ENCODE measurements around the gene CDC20. TPM values are rescaled to one million over a fixed set of nuclear protein-coding genes. Genes with fewer than 3 reads are reported as not detected.
"Not testable (repeated sequence)": the region's sequence is repeated elsewhere in the genome, so short reads cannot be mapped to it uniquely, and the experiment has no call there.

The CDC20 gene
- total and polyA plus RNA-seq, 3 experiments from 2014 or later, result 0.37 to 129 (median 118) TPM

GRCh38 chr1:43366601-43367025 is 7.8 kb downstream of the CDC20 start:
- ChIA-PET CTCF (no interaction called here), POLR2A (interaction anchor here (1.2 to 2.2 kb wide), 3 partner anchors 8 to 22 kb away, joined by 3 to 11 read pairs (median 3); partner anchors contain the start of gene CDC20)
- H3K27me3 Mint-ChIP-seq, result no peaks in the 10 kb centered on the region

GRCh38 chr1:43367026-43367903 is 8.5 kb downstream of the CDC20 start:
- Mint-ChIP-seq H3K4me3 (peak overlapping the region; percentile 87 to 94 (median 89)), H3K9me3 (no peaks in the 10 kb centered on the region), H3K27me3 (no peaks in the 10 kb centered on the region), H3K36me3 (peaks cover 0 to 44% (median 13%) of the 10 kb centered on the region in 3 donors), H3K4me1 (peaks cover 37 to 49% (median 44%) of the 10 kb centered on the region in 3 donors), H3K27ac (peak overlapping the region; percentile 88 to 96 (median 92))
- peak overlapping the region; percentile 72 for H3K27ac ChIP-seq (ENCODE audit: low read depth, low read length)
- ChIA-PET POLR2A (interaction anchor here (0.6 to 2.2 kb wide), 6 partner anchors 8 to 23 kb away, joined by 3 to 11 read pairs (median 4); partner anchors contain the start of gene CDC20), CTCF (interaction anchor here (1.3 to 1.4 kb wide), 5 partner anchors 9 to 139 kb away, joined by 3 to 10 read pairs (median 4); partner anchors contain the start of genes CDC20, MED8 and SZT2)
- no peaks in the 10 kb centered on the region for H3K9me3 ChIP-seq (ENCODE audit: low read length)
- peak in 3 of 5 donors; percentile 35 to 62 (median 39) for DNase-seq
- peak overlapping the region; percentile 83 for H3K4me3 ChIP-seq (ENCODE audit: low read length)
- peaks cover 24% of the 10 kb centered on the region for H3K36me3 ChIP-seq (ENCODE audit: insufficient read depth, low read length)
- H3K27me3 ChIP-seq (ENCODE audit: insufficient read depth, low read length, poor library complexity, severe bottlenecking), result no peaks in the 10 kb centered on the region
- H3K4me1 ChIP-seq (ENCODE audit: insufficient read depth, low read length), result peaks cover 20% of the 10 kb centered on the region

More at GRCh38 chr1:43366601-43367025, 7.8 kb downstream of the CDC20 start:
- Mint-ChIP-seq H3K27ac (peak overlapping the region; percentile 88 to 96 (median 92)), H3K36me3 (peaks cover 0 to 50% (median 16%) of the 10 kb centered on the region in 3 donors), H3K4me1 (peaks cover 37 to 49% (median 44%) of the 10 kb centered on the region in 3 donors), H3K4me3 (peak overlapping the region; percentile 87 to 94 (median 89)), H3K9me3 (no peaks in the 10 kb centered on the region)
- no peak for DNase-seq
- Histone ChIP-seq H3K4me1 (ENCODE audit: insufficient read depth, low read length) (peaks cover 20% of the 10 kb centered on the region), H3K36me3 (ENCODE audit: insufficient read depth, low read length) (peaks cover 27% of the 10 kb centered on the region), H3K9me3 (ENCODE audit: low read length) (no peaks in the 10 kb centered on the region), H3K27me3 (ENCODE audit: insufficient read depth, low read length, poor library complexity, severe bottlenecking) (no peaks in the 10 kb centered on the region), H3K4me3 (ENCODE audit: low read length) (peak overlapping the region; percentile 83), H3K27ac (ENCODE audit: low read depth, low read length) (peak overlapping the region; percentile 72)

- peaks cover 0 to 36% (median 11%) of the 10 kb centered on the region in 3 donors for H3K36me3 Mint-ChIP-seq
- CTCF ChIA-PET, result interaction anchor here (0.9 to 1.4 kb wide), 6 partner anchors 10 to 139 kb away, joined by 3 to 10 read pairs (median 4); partner anchors contain the start of genes CDC20, MED8 and SZT2
- peak within 1 kb of the TSS; percentile 83 for H3K4me3 ChIP-seq (ENCODE audit: low read length)
Observed at GRCh38 chr1:43367904-43368645, 9.3 kb downstream of the CDC20 start, which contains the start of gene ELOVL1. Gene ELOVL1, minus strand, starts transcription at chr1:43368011. Its CDS starts 2,402 bp downstream, at chr1:43365609.

GRCh38 chr1:43368646-43369020 is 9.9 kb downstream of the CDC20 start:
- Mint-ChIP-seq H3K4me1 (peaks cover 37 to 49% (median 44%) of the 10 kb centered on the region in 3 donors), H3K27me3 (no peaks in the 10 kb centered on the region), H3K36me3 (peaks cover 0 to 31% (median 10%) of the 10 kb centered on the region in 3 donors), H3K27ac (peak overlapping the region; percentile 39 to 96 (median 92)), H3K9me3 (no peaks in the 10 kb centered on the region), H3K4me3 (peak overlapping the region; percentile 86 to 91 (median 89))
- DNase-seq, result no peak
- Histone ChIP-seq H3K27me3 (ENCODE audit: insufficient read depth, low read length, poor library complexity, severe bottlenecking) (no peaks in the 10 kb centered on the region), H3K27ac (ENCODE audit: low read depth, low read length) (peak overlapping the region; percentile 67), H3K9me3 (ENCODE audit: low read length) (no peaks in the 10 kb centered on the region), H3K4me3 (ENCODE audit: low read length) (peak overlapping the region; percentile 76), H3K36me3 (ENCODE audit: insufficient read depth, low read length) (peaks cover 19% of the 10 kb centered on the region), H3K4me1 (ENCODE audit: insufficient read depth, low read length) (peaks cover 20% of the 10 kb centered on the region)
- POLR2A ChIA-PET, result interaction anchor here (0.7 to 2.2 kb wide), 3 partner anchors 10 to 281 kb away, joined by 3 to 11 read pairs (median 8); partner anchors contain the start of gene CDC20
- CTCF ChIA-PET, result interaction anchor here (0.9 to 1.4 kb wide), 5 partner anchors 10 to 140 kb away, joined by 3 to 10 read pairs (median 4); partner anchors contain the start of genes CDC20, MED8 and SZT2

More at GRCh38 chr1:43367904-43368645, 9.3 kb downstream of the CDC20 start, which contains the start of gene ELOVL1:
- peak; percentile 68 to 86 (median 82) for DNase-seq
- H3K4me1 ChIP-seq (ENCODE audit: insufficient read depth, low read length), result peaks cover 20% of the 10 kb centered on the region
- Mint-ChIP-seq H3K4me3 (peak within 1 kb of the TSS; percentile 88 to 94 (median 91)), H3K27ac (peak within 1 kb of the TSS; percentile 88 to 96 (median 94)), H3K27me3 (no peaks in the 10 kb centered on the region), H3K9me3 (no peaks in the 10 kb centered on the region), H3K4me1 (peaks cover 37 to 49% (median 44%) of the 10 kb centered on the region in 3 donors)
- no peaks in the 10 kb centered on the region for H3K9me3 ChIP-seq (ENCODE audit: low read length)
- H3K27me3 ChIP-seq (ENCODE audit: insufficient read depth, low read length, poor library complexity, severe bottlenecking), result no peaks in the 10 kb centered on the region
- H3K27ac ChIP-seq (ENCODE audit: low read depth, low read length), result peak within 1 kb of the TSS; percentile 72
- peaks cover 24% of the 10 kb centered on the region for H3K36me3 ChIP-seq (ENCODE audit: insufficient read depth, low read length)
- POLR2A ChIA-PET, result interaction anchor here (0.7 to 2.2 kb wide), 3 partner anchors 9 to 22 kb away, joined by 3 to 11 read pairs (median 8); partner anchors contain the start of gene CDC20

- not testable (repeated sequence) for DNase-seq; H3K9me3 Mint-ChIP-seq; H3K4me3 ChIP-seq (ENCODE audit: low read length); H3K27me3 ChIP-seq (ENCODE audit: insufficient read depth, low read length, poor library complexity, severe bottlenecking); H3K36me3 ChIP-seq (ENCODE audit: insufficient read depth, low read length); H3K9me3 ChIP-seq (ENCODE audit: low read length); H3K27me3 Mint-ChIP-seq; H3K27ac Mint-ChIP-seq; H3K27ac ChIP-seq (ENCODE audit: low read depth, low read length)
- Mint-ChIP-seq H3K4me1 (peaks cover 34 to 49% (median 44%) of the 10 kb centered on the region in 3 donors), H3K4me3 (peak overlapping the region in 1 of 7 donors; percentile 64), H3K36me3 (peaks cover 0 to 19% (median 6%) of the 10 kb centered on the region in 3 donors)
- POLR2A ChIA-PET, result interaction anchor here (0.9 kb wide), 1 partner anchor 337 kb away, joined by 3 read pairs; the partner anchor contains the start of gene ST3GAL3
- peaks cover 20% of the 10 kb centered on the region for H3K4me1 ChIP-seq (ENCODE audit: insufficient read depth, low read length)
- CTCF ChIA-PET, result interaction anchor here (1.2 kb wide), 1 partner anchor 12 kb away, joined by 3 read pairs; no protein-coding TSS in a partner anchor
Observed at GRCh38 chr1:43369779-43370178, 11.0 kb downstream of the CDC20 start.

DNA sequence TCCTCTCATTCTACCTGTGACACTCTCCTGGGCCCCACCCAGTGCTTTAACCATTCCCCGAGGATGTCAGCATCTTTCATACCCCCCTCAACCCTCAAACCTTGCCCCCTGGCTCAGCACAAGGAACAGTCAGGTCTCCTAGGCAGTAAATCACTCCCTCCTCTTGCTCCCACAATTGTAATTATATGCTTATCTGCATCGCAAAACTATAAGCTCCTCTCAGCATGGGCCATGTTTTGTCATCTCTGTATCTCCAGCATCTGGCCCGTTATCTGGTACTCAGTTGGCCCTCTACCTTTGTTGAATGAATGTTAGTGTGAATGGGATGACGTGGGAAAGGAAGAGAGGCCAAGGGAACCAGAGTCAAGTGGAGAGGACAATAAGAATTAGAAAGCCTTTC is 11.8 kb downstream of the CDC20 start:
- Mint-ChIP-seq H3K27me3 (no peaks in the 10 kb centered on the region), H3K4me1 (peaks cover 28 to 42% (median 37%) of the 10 kb centered on the region in 3 donors), H3K9me3 (no peaks in the 10 kb centered on the region), H3K27ac (peak overlapping the region in 5 of 8 donors; percentile 35 to 90 (median 69)), H3K4me3 (peak overlapping the region in 4 of 7 donors; percentile 59 to 80 (median 70)), H3K36me3 (peaks cover 0 to 12% (median under 1%) of the 10 kb centered on the region in 3 donors)
- peaks cover 20% of the 10 kb centered on the region for H3K4me1 ChIP-seq (ENCODE audit: insufficient read depth, low read length)
- no peak overlapping the region for H3K4me3 ChIP-seq (ENCODE audit: low read length)
- CTCF ChIA-PET, result interaction anchor here (1.2 kb wide), 1 partner anchor 12 kb away, joined by 3 read pairs; no protein-coding TSS in a partner anchor
- DNase-seq, result no peak
- H3K9me3 ChIP-seq (ENCODE audit: low read length), result no peaks in the 10 kb centered on the region
- no peaks in the 10 kb centered on the region for H3K27me3 ChIP-seq (ENCODE audit: insufficient read depth, low read length, poor library complexity, severe bottlenecking)
- POLR2A ChIA-PET, result interaction anchor here (0.9 kb wide), 1 partner anchor 337 kb away, joined by 3 read pairs; the partner anchor contains the start of gene ST3GAL3
- H3K27ac ChIP-seq (ENCODE audit: low read depth, low read length), result no peak overlapping the region
- H3K36me3 ChIP-seq (ENCODE audit: insufficient read depth, low read length), result no peaks in the 10 kb centered on the region

- H3K4me1 Mint-ChIP-seq, result peaks cover 17 to 34% (median 26%) of the 10 kb centered on the region in 3 donors
- CTCF ChIA-PET, result no interaction called here
- no peak overlapping the region for H3K27ac Mint-ChIP-seq
- Histone ChIP-seq H3K36me3 (ENCODE audit: insufficient read depth, low read length) (no peaks in the 10 kb centered on the region), H3K9me3 (ENCODE audit: low read length) (no peaks in the 10 kb centered on the region), H3K27ac (ENCODE audit: low read depth, low read length) (no peak overlapping the region), H3K27me3 (ENCODE audit: insufficient read depth, low read length, poor library complexity, severe bottlenecking) (no peaks in the 10 kb centered on the region), H3K4me1 (ENCODE audit: insufficient read depth, low read length) (peaks cover 7% of the 10 kb centered on the region), H3K4me3 (ENCODE audit: low read length) (no peak overlapping the region)
- no peak overlapping the region for H3K4me3 Mint-ChIP-seq
- peaks cover 0 to 5% (median 0%) of the 10 kb centered on the region in 3 donors for H3K36me3 Mint-ChIP-seq
- no peaks in the 10 kb centered on the region for H3K27me3 Mint-ChIP-seq
- DNase-seq, result no peak
- H3K9me3 Mint-ChIP-seq, result no peaks in the 10 kb centered on the region
- POLR2A ChIA-PET, result no interaction called here
Observed at GRCh38 chr1:43372172-43372571, 13.4 kb downstream of the CDC20 start.

All from CD8-positive, alpha-beta memory T cell (primary cell).